GM18520 (cell line): Measurements from ENCODE around the gene F7.
"Not testable (repeated sequence)": the region's sequence is repeated elsewhere in the genome, so short reads cannot be mapped to it uniquely, and the experiment has no call there.

Experiments
- ATAC-seq: cut with Tn5 transposase; IDR thresholded peaks from one replicate; pipeline ENCODE4 v1.9.1; 2021; ENCODE audit not compliant: unreplicated experiment

F7 gene

DNA sequence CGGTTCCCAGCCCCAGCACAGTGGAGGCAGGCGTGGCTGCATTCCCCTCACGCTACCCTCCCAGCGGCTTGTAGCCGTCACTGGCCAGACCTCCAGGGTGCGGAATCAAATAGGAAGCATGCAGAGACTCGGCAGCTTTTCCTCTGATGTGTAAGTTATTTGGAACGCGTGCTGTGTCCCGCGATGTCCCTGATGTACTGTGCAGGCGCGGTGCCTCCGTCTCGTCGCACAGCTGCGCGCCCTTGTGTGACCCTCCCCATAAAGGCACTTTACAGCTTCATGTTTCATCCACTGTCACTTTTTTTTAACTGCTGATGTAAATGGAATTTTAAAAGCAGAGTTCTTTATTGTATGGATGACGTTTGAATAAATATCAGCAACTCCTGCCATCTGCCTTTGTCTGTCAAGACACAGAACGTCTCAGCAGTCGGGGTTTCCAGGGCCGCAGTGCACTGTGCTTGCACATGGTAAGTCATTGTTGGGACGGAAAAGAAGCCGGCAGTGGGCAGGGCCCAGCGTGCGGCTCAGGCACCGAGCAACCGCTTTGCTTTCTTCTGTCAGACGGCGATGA is 7.3 kb upstream of the F7 start:
- no peak for ATAC-seq

DNA sequence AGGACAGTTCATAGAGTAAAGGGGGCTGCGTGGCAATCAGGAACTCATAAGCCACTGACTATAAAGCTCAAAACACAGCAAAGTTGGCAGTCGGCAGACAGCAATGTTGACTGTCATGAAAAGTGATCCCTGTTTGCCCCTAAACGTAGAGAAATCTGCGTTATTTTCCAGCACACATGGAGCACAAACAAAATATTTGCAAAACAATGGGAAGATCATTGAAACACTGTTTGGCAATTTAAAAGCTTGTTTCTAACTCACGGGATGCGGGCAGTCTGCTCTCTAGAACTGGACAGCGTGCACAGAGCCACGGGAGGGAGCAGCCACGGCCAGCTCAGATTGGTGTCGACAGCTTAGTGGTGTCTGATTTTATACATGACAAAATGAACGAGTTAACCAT is 6.4 kb upstream of the F7 start:
- no peak for ATAC-seq

DNA sequence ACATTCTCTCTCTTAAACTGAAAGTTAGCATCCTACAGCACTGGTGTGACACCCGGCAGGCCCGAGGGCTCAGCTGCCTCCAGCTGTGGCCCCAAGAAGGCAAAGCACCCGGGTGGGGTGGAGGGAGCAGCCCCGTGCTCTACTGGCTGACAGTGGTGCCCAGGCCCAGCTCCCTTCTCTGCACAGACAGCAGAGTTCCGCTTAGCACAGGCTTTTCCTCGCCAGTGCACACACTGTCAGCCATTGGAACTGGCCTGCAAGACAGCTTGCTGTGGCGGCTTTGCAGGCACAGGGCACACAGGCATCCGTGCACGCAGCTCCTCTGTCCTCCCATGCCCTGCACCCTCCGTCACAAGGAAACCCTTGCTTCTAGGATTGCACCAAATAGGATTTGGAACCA is 3.3 kb upstream of the F7 start:
- ATAC-seq, result not testable (repeated sequence)

DNA sequence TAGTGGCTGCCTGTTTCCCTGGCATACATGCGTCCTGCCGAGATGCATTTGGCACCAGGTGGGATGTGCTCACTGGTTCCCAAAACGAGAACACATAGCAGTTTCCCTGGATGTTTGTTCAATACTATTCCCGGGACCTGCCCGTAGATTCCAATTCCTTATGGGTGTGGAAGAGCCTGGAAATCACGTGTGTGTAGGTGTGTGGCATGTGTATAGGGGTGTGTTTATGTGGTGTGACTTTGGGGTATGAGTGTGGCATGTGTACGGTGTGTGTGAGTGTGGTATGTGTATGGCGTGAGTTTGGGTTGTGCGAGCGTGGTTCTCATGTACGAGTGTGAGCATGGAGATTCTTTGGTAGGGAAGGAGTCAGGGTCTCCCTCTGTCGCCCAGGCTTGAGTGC is 2.9 kb upstream of the F7 start:
- no peak for ATAC-seq

DNA sequence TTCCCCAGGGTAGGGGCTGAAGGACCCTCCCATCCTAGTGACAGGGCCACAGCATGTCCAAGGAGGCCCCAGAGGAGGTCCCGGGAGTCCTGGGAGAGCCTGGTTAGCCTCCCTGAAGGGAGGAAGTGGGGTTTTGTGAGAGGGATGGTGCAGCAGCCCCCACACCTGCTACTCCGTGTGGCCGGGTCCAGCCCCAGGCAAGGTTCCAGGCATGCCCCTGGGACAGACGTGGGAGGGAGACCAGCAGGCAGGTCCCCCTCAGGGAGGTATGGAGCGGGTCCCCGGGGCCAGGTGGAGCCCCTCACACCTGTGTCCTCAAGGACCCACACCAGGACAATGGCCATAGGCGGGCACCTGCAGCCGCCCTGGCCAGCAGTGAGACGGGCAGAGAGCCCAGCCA is 1.9 kb upstream of the F7 start:
- ATAC-seq, result no peak

DNA sequence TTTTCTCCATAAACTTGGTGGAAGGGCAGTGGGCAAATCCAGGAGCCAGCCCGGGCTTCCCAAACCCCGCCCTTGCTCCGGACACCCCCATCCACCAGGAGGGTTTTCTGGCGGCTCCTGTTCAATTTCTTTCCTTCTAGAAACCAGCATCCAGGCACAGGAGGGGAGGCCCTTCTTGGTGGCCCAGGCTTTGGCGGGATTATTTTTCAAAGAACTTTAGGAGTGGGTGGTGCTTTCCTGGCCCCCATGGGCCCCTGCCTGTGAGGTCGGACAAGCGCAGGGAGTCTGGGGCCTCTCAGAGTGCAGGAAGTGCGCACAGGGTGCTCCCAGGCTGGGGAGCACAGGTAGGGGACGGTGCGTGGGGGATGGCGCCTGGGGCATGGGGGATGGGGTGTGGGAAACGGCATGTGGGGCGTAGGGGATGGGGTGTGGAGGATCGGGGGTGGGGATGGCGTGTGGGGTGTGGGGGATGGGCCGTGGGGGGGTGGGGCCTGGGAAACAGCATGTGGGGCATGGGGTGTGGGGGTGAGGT is 396 bp downstream of the F7 start:
- ATAC-seq, result no peak

DNA sequence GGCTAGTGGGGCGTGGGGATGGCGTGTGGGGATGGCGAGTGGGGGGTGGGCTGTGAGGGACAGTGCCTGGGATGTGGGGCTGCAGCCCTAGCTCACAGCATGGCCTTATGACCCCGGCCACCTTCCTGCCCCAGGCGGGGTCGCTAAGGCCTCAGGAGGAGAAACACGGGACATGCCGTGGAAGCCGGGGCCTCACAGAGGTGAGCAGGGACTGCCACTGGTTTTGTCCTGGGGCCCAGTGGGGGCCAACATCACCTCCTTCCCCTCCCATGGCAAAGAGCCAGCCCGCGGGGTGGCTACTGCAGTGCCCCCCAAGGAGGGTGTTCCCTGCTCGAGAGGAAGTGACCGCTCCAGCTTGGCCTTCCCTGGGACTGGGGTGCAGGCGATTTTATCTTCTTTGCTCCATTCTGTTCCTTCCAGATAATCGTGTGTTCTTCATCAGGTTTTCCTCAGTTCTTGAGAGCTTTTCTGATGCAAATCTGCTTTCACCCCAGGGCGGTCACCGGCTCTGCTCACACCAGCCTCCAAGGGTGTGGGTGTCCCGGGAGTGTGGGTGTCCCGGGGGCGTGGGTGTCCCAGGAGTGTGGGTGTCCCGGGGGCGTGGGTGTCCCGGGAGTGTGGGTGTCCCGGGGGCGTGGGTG is 1.2 kb downstream of the F7 start:
- no peak for ATAC-seq

DNA sequence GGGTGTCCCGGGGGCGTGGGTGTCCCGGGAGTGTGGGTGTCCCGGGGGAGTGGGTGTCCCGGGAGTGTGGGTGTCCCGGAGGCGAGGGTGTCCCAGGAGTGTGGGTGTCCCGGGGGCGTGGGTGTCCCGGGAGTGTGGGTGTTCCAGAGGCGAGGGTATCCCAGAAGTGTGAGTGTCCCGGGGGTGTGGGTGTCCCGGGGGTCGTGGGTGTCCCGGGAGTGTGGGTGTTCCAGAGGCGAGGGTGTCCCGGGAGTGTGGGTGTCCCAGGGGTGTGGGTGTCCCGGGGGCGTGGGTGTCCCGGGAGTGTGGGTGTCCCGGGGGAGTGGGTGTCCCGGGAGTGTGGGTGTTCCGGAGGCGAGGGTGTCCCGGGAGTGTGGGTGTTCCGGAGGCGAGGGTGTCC is 2.9 kb downstream of the F7 start:
- ATAC-seq, result not testable (repeated sequence)

DNA sequence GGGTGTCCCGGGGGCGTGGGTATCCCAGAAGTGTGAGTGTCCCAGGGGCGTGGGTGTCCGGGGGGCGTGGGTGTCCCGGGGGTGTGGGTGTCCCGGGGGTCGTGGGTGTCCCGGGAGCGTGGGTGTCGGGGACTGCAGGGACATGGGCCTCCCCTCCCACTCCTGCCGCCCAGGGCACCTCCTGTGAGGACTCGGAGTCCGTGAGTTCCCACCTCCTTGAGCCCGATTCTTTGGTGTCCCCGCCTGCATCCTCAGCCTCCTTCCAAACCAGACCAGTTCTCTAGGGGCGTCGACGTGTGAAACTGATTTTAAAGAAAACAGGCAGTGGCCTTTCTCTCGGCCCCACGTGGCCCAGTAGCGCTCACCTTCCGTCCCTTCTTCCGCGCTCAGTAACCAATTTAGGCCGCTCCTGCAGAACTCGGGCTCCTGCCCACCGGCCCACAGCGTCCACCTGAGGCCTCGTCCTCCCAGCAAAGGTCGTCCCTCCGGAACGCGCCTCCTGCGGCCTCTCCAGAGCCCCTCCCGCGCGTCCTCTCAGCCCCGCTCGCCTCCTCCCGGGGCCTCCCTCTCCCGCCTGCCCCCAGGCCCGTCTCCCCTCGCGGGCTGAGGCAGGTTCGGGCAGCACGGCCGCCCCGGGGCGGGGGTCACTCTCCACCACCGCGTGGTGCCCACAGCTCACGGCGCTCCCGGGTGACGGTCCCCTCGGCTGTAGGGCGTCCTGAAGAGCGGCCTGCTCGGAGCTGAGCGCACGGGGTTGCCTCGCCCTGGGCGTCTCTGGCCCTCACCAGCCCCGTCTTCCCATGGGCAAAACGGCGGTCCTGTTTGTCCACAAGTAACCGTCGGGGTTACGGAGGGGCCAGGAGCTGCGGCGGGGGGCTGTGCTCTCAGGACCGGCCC is 3.8 kb downstream of the F7 start:
- no peak for ATAC-seq

DNA sequence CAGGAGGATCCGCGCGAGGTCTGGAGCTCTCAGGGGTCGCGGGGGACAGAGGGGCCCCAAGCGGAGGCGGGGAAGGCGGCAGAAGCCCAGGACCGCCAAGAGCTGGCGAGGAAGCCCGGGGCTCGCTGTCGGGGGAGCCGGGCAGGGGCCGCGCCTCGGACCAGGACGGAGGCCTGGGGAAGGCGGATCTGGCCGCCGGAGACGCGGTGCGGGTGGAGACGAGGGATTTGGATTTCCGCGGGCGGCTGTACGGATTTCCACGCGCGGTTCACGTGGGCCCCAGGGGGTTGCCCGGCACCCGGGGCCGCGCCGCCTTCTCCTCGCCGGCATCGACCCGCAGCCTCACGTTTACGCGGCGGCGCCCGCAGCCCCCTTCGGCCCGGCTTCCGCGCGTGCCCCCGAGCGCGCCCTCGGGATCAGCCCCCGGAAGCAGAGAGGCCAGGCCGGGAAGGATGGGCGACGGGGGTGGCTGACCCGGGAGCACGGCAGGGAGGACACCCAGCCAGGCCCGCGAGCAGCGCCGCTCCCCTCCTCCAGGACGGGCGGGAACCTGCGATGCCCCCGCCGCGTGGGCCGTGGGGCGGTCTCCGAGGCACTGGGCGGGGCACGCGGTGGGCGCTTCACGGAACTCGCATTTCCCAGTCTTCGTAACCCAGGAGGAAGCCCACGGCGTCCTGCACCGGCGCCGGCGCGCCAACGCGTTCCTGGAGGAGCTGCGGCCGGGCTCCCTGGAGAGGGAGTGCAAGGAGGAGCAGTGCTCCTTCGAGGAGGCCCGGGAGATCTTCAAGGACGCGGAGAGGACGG is 4.7 kb downstream of the F7 start:
- ATAC-seq, result no peak

DNA sequence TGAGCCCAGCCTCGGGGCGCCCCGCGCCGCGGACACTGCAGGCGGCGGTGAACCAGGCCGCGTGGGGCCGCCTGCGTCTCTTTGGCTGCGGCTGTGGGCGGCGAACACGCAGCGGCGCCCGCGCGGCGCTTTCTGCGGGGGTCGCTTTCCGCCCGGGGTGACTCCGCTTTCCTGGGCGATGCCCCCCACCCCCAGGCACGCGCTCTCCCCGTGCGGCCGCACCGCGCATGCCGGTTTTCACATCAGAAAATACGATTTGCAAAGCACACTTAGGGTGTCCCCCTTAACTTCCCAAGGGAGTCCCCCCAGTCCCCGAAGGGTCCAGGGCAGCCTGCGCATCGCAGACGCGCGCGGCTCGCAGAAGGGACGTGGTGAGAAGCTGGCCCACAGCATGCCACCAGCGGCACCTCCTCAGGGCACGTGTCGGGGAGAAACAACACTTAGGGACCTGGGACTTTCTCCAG is 5.3 kb downstream of the F7 start:
- ATAC-seq, result no peak

DNA sequence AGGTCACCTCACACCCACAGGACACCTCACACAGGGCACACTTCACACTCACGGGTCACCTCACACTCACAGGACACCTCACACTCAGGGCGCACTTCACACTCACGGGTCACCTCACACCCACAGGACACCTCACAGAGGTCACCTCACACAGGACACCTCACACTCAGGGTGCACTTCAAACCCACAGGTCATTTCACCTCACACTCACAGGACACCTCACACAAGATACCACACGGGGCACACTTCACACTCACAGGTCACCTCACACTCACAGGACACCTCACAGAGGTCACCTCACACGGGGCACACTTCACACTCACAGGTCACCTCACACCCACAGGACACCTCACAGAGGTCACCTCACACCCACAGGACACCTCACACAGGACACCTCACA is 6.2 kb downstream of the F7 start:
- ATAC-seq, result not testable (repeated sequence)

DNA sequence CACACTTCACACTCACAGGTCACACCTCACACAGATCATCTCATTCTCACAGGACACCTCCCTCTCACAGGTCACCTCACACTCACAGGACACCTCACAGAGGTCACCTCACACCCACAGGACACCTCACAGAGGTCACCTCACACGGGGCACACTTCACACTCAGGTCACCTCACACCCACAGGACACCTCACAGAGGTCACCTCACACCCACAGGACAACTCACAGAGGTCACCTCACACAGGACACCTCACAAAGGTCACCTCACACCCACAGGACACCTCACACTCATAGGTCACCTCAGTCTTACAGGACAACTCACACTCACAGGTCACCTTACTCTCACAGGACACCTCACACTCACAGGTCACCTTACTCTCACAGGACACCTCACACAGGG is 6.9 kb downstream of the F7 start:
- ATAC-seq, result not testable (repeated sequence)

DNA sequence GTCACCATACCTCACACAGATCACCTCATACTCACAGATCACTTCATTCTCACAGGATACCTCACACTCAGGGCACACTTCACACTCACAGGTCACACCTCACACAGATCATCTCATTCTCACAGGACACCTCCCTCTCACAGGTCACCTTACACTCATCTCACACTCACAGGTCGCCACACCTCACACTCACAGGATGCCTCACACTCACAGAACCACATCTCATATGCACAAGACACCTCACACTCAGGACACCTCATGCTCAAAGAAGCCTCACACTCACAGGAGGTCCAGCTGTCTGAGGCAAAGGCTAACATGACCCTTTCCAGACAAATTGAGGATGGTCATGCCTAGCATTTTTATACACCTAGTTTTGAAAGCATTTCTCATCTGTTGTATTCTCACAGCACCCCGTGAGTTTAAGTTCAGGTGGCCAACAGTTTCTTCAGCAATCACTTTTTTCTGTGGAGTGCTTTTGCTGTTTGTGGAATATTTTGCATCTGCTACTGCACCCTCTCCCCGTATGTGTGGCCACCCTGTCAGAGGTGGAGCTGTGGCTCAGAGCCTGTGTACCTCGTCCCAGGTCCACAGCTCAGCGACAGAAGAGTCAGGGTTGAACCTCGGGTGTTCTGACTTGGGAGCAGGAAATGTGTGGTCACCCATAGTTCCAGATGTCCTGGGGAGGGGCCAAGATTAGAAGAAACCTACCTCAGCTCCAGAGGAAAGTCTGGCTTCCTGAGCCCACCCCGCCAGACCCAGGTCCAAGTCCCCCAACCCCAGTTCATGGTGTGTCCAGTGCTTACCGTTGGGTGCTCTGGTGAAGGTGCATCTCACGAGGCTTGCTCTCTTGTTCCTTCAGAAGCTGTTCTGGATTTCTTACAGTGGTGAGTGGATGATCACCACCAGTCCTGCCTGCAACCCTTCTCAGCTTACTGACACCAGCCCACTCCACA is 7.6 kb downstream of the F7 start:
- ATAC-seq, result no peak

DNA sequence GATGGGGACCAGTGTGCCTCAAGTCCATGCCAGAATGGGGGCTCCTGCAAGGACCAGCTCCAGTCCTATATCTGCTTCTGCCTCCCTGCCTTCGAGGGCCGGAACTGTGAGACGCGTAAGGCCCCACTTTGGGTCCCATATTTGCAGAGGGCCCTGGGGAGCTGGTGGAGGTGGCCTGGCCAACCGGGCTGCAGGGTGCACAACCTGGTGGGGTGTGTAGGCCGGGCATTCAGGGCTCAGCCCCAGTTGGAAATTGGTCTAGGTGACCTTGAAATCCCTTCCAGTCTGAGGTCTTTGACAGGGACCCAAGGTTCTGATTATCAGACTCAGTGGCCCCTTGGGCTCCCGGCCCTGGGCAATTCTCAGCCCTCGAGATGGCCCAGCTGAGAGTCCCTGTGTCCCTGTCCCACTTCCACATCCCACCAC is 8.3 kb downstream of the F7 start:
- no peak for ATAC-seq

DNA sequence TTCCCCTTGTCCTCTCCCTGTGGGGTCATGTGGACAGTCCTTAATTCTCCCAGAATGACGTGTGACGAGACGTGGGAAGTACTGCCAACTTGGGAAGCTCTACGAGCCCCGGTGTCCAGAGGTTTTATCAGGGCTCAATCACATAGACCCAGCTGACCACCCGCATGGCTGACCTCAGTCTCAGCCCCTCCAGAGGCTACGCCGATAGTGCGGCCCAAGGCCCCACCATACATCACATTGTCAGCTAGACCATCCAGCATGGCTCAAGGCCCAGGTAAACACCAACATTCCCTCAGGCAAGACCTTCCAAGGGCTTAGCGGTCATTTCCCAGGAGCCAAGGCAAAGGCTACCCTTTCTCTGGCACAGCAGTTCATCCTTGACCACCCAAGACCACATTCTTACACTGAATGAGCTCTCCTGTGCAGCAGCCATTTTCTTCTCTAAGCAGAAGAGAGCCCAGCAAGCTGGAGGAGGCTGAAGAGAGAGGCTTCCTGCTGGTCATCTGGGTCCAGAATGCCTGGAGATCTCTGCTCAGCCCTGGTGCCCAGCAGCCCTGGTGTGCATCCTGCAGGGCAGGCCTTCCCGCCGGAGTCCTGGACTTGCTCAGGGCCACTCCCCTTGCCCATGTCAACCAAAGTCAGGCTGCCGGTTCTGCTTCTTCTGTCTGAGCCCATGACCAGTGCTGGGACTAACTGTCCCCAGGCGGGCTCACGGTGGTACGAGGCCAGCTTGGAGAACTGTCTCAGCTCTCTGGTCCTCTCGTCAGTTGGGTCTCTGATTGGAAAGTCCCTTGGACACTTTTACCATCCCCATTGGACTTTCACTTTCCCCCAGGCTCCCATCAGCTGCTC is 9.1 kb downstream of the F7 start:
- no peak for ATAC-seq

DNA sequence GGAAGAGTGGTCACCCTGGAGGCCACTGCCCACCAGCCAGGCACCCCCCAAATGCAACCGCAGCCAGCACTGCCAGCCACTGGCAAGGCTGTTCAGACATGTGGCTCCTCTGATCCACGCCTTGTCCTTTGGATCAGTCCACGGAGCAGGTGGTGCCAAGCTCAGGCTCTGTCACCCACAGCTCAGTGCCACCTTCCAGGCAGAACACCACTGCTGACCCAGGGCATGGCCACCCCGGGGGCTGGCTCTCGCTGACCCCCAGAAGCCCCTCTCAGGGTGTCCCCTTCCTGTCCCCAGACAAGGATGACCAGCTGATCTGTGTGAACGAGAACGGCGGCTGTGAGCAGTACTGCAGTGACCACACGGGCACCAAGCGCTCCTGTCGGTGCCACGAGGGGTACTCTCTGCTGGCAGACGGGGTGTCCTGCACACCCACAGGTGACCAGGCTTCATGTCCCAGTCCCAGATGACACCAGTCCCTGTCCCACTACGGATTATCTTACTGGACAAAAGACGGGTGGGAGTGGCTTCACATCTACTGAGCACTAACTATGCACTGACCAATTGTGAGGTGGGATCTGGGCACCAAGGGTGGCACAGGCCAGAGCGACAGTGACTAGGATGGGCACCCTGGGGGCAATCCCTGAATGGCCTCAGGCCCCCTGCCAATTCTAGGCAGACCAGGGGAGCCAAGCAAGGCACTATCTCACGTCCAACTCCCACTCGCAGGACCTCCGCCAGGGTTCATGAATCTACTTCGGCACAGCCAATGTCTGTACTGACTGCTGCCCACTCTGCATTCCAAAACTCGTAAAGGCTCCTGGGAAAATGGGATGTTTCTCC is 10.0 kb downstream of the F7 start:
- no peak for ATAC-seq

DNA sequence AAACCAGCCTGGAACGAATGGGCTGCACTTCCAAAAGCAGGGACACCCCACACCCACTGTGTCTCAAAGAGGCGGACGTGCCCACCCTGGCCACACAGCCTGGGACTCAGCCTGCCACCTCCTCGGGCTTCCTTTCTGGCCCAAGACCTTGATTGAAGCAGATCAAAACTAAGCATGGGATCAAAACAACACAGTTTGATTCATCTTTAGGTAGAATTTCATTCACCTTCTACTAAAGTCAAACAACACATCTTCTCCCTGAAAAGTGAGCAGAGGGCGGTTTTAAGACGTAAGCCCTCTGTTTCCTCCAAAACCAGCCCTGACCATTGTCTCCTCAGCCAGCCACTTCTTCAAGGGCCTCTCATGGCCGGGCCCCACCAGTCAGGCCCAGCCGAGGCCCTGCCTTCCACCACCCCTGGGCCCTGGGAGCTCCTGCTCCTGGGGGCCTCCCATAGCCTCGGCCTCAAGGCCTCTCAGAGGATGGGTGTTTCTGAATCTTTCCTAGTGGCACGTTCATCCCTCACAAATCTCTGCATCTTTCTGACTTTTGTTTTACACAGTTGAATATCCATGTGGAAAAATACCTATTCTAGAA is 10.7 kb downstream of the F7 start:
- no peak for ATAC-seq
